HepG2 (cell line): Measurements from ENCODE around the gene FAM20C. TPM values are rescaled to one million over a fixed set of nuclear protein-coding genes. Genes with fewer than 3 reads are reported as not detected.

Source experiments
- ATAC-seq: fragments of 200-7000 bp; cut with Tn5 transposase; 3 replicates; pipeline ENCODE4 v1.9.1; 2020; ENCODE audit warnings: mild to moderate bottlenecking, moderate library complexity
- BruUV-seq: library from RNA; stranded (reverse); fragments of 400-500 nt; replicated peaks from 2 replicates; lab custom pipeline; 2021; lab: Mats Ljungman, UMichigan
- CTCF ChIA-PET: fragments of 300-600 bp; formaldehyde crosslinking; extraction: SDS; loops from one replicate; lab custom pipeline; 2021; ENCODE audit warnings: low total read pairs, inconsistent platforms, low intra/inter-chr PET ratio; lab: Yijun Ruan, JAX
- POLR2A ChIA-PET: fragments of 350-600 bp; sonication (Branson Sonifier 250); formaldehyde crosslinking; loops from one replicate; lab custom pipeline; 2020; ENCODE audit warnings: antibody characterized with exemption, inconsistent platforms; lab: Yijun Ruan, JAX
- DNase-seq: peaks from one replicate; pipeline ENCODE4 v3.0.0-alpha.2; 2015; ENCODE audit warnings: low spot score
- FAIRE-seq: peaks from 3 replicates; lab custom pipeline; 2011; peaks lifted over from hg19 to GRCh38; lab: Jason Lieb, UNC
- H2AFZ ChIP-seq: one replicate; pipeline ENCODE4 v1.6.1; 2011; ENCODE audit warnings: low read length, inconsistent platforms
- H3K27ac ChIP-seq: fragments of 300-600 bp; 3 replicates; pipeline ENCODE4 v1.8.0; 2011; ENCODE audit warnings: mixed run types, mild to moderate bottlenecking, mixed read lengths, low read length, inconsistent platforms; ENCODE audit not compliant: insufficient read depth; ENCODE audit errors: extremely low read length
- H3K27me3 ChIP-seq, 2 experiments: fragments of 200-600 bp in 1 of 2; 2 replicates in 1 of 2; 3 replicates in 1 of 2; pipeline versions ENCODE4 v1.6.0 to v1.8.0; 2011; ENCODE audit warnings: low read length in 2 of 2, mild to moderate bottlenecking in 2 of 2, moderate library complexity in 2 of 2, inconsistent platforms in 1 of 2; ENCODE audit not compliant: insufficient read depth in 2 of 2, control insufficient read depth in 1 of 2
- H3K36me3 ChIP-seq, 2 experiments: fragments of 200-600 bp in 1 of 2; replicated peaks in 1 of 2; 2 replicates in 1 of 2; 3 replicates in 1 of 2; pipeline versions ENCODE4 v1.5.1 to v1.8.0; 2011; ENCODE audit warnings: low read length in 2 of 2, inconsistent platforms in 1 of 2; ENCODE audit not compliant: insufficient read depth in 2 of 2, control insufficient read depth in 1 of 2
- H3K4me1 ChIP-seq: 2 replicates; pipeline ENCODE4 v1.5.1; 2012; ENCODE audit warnings: low read length, inconsistent platforms; ENCODE audit not compliant: insufficient read depth
- H3K4me2 ChIP-seq: 2 replicates; pipeline ENCODE4 v1.6.0; 2011; ENCODE audit warnings: low read depth, low read length, inconsistent platforms
- H3K4me3 ChIP-seq, 3 experiments: fragments of 200-600 bp in 1 of 3; sonication (generic), shearing (Covaris generic) in 1 of 3; replicated peaks in 1 of 3; 2 replicates each; pipeline ENCODE4 v1.5.1; 2011 to 2016; ENCODE audit warnings: low read length in 3 of 3, inconsistent platforms in 2 of 3, low read depth in 2 of 3, mild to moderate bottlenecking in 2 of 3, control low read depth in 1 of 3, mixed read lengths in 1 of 3; ENCODE audit not compliant: insufficient read depth in 1 of 3
- H3K79me2 ChIP-seq: one replicate; pipeline ENCODE4 v1.6.1; 2011; ENCODE audit warnings: low read length, inconsistent platforms; ENCODE audit not compliant: insufficient read depth
- H3K9ac ChIP-seq: 2 replicates; pipeline ENCODE4 v1.6.0; 2011; ENCODE audit warnings: mild to moderate bottlenecking, low read depth, low read length, inconsistent platforms; ENCODE audit not compliant: insufficient read depth
- H3K9me3 ChIP-seq: 2 replicates; pipeline ENCODE4 v1.5.1; 2012; ENCODE audit warnings: mild to moderate bottlenecking, low read length
- H4K20me1 ChIP-seq: 2 replicates; pipeline ENCODE4 v1.6.0; 2011; ENCODE audit warnings: inconsistent platforms, mild to moderate bottlenecking, low read length, moderate library complexity; ENCODE audit not compliant: insufficient read depth
- AGO2 ChIP-seq: fragments of 200-400 bp; formaldehyde crosslinking; optimal IDR thresholded peaks from 2 replicates; pipeline ENCODE3; 2017; ENCODE audit warnings: mild to moderate bottlenecking, low read depth, low read length, moderate library complexity
- CC2D1A ChIP-seq: sonication (generic); formaldehyde crosslinking; IDR thresholded peaks from 2 replicates; pipeline ENCODE4 v1.8.1; 2023; ENCODE audit warnings: mild to moderate bottlenecking, missing genetic modification reagents
- CTCF ChIP-seq: sonication (generic); formaldehyde crosslinking; IDR thresholded peaks from 2 replicates; pipeline ENCODE4 v1.5.0; 2020; ENCODE audit warnings: mild to moderate bottlenecking, missing genetic modification reagents, moderate library complexity
- HNRNPL ChIP-seq: fragments of 200-400 bp; formaldehyde crosslinking; IDR thresholded peaks from 2 replicates; pipeline ENCODE4 v1.6.1; 2017; ENCODE audit warnings: mild to moderate bottlenecking, low read depth, low read length
- IKZF1 ChIP-seq: fragments of 450-650 bp; IDR thresholded peaks from 2 replicates; pipeline ENCODE4 v1.7.1; 2016
- PLRG1 ChIP-seq: fragments of 450-650 bp; conservative IDR thresholded peaks from 2 replicates; pipeline ENCODE4 v1.6.1; 2016
- PRMT3 ChIP-seq: sonication (generic); formaldehyde crosslinking; IDR thresholded peaks from 2 replicates; pipeline ENCODE4 v1.8.1; 2022; ENCODE audit warnings: low read depth, mild to moderate bottlenecking, moderate library complexity, missing genetic modification reagents, borderline replicate concordance
- RBM39 ChIP-seq: fragments of 200-400 bp; formaldehyde crosslinking; IDR thresholded peaks from one replicate; pipeline ENCODE4 v1.6.1; 2018; ENCODE audit warnings: antibody characterized with exemption, mild to moderate bottlenecking, low read depth, low read length; ENCODE audit not compliant: poor library complexity, severe bottlenecking
- RXRA ChIP-seq: sonication (generic); formaldehyde crosslinking; IDR thresholded peaks from 2 replicates; pipeline ENCODE4 v1.5.1; 2020; ENCODE audit warnings: missing genetic modification reagents
- SAP130 ChIP-seq: IDR thresholded peaks from 2 replicates; pipeline ENCODE4 v1.6.1; 2016; ENCODE audit warnings: low read depth
- ZNF639 ChIP-seq: conservative IDR thresholded peaks from 2 replicates; pipeline ENCODE4 v1.6.1; 2018; ENCODE audit warnings: missing genetic modification reagents
- ZNF737 ChIP-seq: sonication (generic); formaldehyde crosslinking; IDR thresholded peaks from 2 replicates; pipeline ENCODE4 v1.5.0; 2020; ENCODE audit warnings: missing genetic modification reagents, mild to moderate bottlenecking, borderline replicate concordance
- ZSCAN12 ChIP-seq: sonication (generic); formaldehyde crosslinking; IDR thresholded peaks from 2 replicates; pipeline ENCODE4 v1.9.0; 2021; ENCODE audit warnings: mild to moderate bottlenecking, missing genetic modification reagents
- WGBS: methylation state at CpG from one replicate; pipeline ENCODE4 v1.1.6; 2017; ENCODE audit warnings: low lambda C conversion rate; 5-methylcytosine and 5-hydroxymethylcytosine counted together
- in situ Hi-C: cut with HindIII; loops from 2 replicates; pipeline ENCODE4 v1.10.0; 2017; ENCODE audit warnings: low pct_unique_long_range_greater_than_20kb; ENCODE audit not compliant: extremely low pct_ligation_motif_present
- intact Hi-C: fragments of 100-400 bp; cut with micrococcal nuclease; formaldehyde crosslinking; loops from one replicate; pipeline ENCODE4 v1.10.0; 2022; ENCODE audit not compliant: unreplicated experiment
- polyA plus RNA-seq, 8 experiments: library from polyadenylated mRNA; depleted of rRNA in 3 of 8; stranded (reverse) in 7 of 8; unstranded in 1 of 8; fragments of >200 nt; fragmentation: Illumina TruSeq in 4 of 8; extraction: Trizol in 4 of 8; gene quantifications; 2 replicates each; pipeline versions ENCODE4 v1.2.1 to v1.2.3, GENCODE V29; 2011 to 2016; ENCODE audit warnings: low read depth in 4 of 8, missing spikeins in 1 of 8, mixed read lengths in 1 of 8; ENCODE audit not compliant: insufficient read depth in 1 of 8
- total RNA-seq, 5 experiments: library from RNA; depleted of rRNA; stranded (reverse); fragments of >200 nt; fragmentation: Illumina TruSeq; extraction: Trizol; gene quantifications; 2 replicates each; pipeline ENCODE4 v1.2.3, GENCODE V29; 2016; ENCODE audit warnings: low read depth in 1 of 5
- TF ChIP-seq, protein P1 (sequence below): sonication (generic); formaldehyde crosslinking; IDR thresholded peaks from 2 replicates; pipeline ENCODE4 v1.5.0; 2020; ENCODE audit warnings: mild to moderate bottlenecking, low read depth, missing genetic modification reagents, borderline replicate concordance
- TF ChIP-seq, protein P2 (sequence below): IDR thresholded peaks from 2 replicates; pipeline ENCODE4 v1.6.1; 2018; ENCODE audit warnings: missing genetic modification reagents, mild to moderate bottlenecking, missing compliant biosample characterization
- TF ChIP-seq, protein P3 (sequence below): sonication (generic); formaldehyde crosslinking; IDR thresholded peaks from 2 replicates; pipeline ENCODE4 v1.4.0; 2020; ENCODE audit warnings: missing genetic modification reagents; ENCODE audit errors: not compliant biosample characterization
- TF ChIP-seq, protein P4 (sequence below): IDR thresholded peaks from 2 replicates; pipeline ENCODE4 v1.6.1; 2012; ENCODE audit warnings: inconsistent platforms
- TF ChIP-seq, protein P5 (sequence below): IDR thresholded peaks from 2 replicates; pipeline ENCODE4 v1.6.1; 2016; ENCODE audit warnings: missing genetic modification reagents, missing compliant biosample characterization

FAM20C gene
- total and polyA plus RNA-seq, 2 of the 13 experiments (the other 11 are each of a cell fraction or from before 2014, with no cell fraction given) = 11.9 to 19.9 TPM

- Histone ChIP-seq H3K36me3 (peaks cover 3 to 13% of the 10 kb centered on the region in 2 experiments; a peak in 3 of 5 replicates), H4K20me1 (no peaks in the 10 kb centered on the region), H3K4me1 (peaks cover 35% of the 10 kb centered on the region), H3K4me3 (peak overlapping the region in 1 of 3 experiments; percentile 47; a peak in 1 of 6 replicates), H3K27me3 (no peaks in the 10 kb centered on the region), H3K27ac (peak overlapping the region; percentile 85), H3K9ac (peak overlapping the region; percentile 51), H3K4me2 (peak overlapping the region; percentile 70), H3K9me3 (no peaks in the 10 kb centered on the region), H2AFZ (no peak overlapping the region), H3K79me2 (no peaks in the 10 kb centered on the region)
- DNase-seq (peak; percentile 45), ATAC-seq (peak; percentile 21), FAIRE-seq (no peak)
- ChIA-PET POLR2A (interaction anchor here (1.0 to 2.6 kb wide), 7 partner anchors 12 to 71 kb away, joined by 4 to 22 read pairs (median 9); partner anchors contain the start of gene FAM20C), CTCF (no interaction called here)
- 80% methylated on average over 25 of the region's 28 CpGs for WGBS
- in situ Hi-C loops = no loop called here
- no TSS peak for BruUV-seq
- intact Hi-C loops = no loop called here
- TF ChIP-seq RXRA (CRISPR knock-in tag) (peak; percentile 9; the same call in 1 of the 2 replicates), CC2D1A (no peak), SAP130 (0 out of 2 replicates have a peak, but pooled peaks have one; percentile 38), RBM39 (peak; percentile 73), ZSCAN12 (no peak), HNRNPL (peak; percentile 16; the same call in 1 of the 2 replicates), ZNF737 (CRISPR knock-in tag) (no peak), PRMT3 (no peak), CTCF (CRISPR knock-in tag) (peak; percentile 58), ZNF639 (CRISPR knock-in tag) (0 out of 2 replicates have a peak, but pooled peaks have one; percentile 7), IKZF1 (no peak), PLRG1 (no peak), AGO2 (no peak)
- TF ChIP-seq, protein P1, sequence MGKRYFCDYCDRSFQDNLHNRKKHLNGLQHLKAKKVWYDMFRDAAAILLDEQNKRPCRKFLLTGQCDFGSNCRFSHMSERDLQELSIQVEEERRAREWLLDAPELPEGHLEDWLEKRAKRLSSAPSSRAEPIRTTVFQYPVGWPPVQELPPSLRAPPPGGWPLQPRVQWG (CRISPR knock-in tag) = no peak
- TF ChIP-seq, protein P2, sequence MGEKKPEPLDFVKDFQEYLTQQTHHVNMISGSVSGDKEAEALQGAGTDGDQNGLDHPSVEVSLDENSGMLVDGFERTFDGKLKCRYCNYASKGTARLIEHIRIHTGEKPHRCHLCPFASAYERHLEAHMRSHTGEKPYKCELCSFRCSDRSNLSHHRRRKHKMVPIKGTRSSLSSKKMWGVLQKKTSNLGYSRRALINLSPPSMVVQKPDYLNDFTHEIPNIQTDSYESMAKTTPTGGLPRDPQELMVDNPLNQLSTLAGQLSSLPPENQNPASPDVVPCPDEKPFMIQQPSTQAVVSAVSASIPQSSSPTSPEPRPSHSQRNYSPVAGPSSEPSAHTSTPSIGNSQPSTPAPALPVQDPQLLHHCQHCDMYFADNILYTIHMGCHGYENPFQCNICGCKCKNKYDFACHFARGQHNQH (CRISPR knock-in tag) = no peak
- TF ChIP-seq, protein P3, sequence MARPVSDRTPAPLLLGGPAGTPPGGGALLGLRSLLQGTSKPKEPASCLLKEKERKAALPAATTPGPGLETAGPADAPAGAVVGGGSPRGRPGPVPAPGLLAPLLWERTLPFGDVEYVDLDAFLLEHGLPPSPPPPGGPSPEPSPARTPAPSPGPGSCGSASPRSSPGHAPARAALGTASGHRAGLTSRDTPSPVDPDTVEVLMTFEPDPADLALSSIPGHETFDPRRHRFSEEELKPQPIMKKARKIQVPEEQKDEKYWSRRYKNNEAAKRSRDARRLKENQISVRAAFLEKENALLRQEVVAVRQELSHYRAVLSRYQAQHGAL = no peak
- TF ChIP-seq, protein P4, sequence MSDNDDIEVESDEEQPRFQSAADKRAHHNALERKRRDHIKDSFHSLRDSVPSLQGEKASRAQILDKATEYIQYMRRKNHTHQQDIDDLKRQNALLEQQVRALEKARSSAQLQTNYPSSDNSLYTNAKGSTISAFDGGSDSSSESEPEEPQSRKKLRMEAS = peak; percentile 94
- TF ChIP-seq, protein P5, sequence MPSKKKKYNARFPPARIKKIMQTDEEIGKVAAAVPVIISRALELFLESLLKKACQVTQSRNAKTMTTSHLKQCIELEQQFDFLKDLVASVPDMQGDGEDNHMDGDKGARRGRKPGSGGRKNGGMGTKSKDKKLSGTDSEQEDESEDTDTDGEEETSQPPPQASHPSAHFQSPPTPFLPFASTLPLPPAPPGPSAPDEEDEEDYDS (CRISPR knock-in tag) = no peak
Observed at GRCh38 chr7:220151-220841, 27.9 kb downstream of the FAM20C start.
